ENCODE data around the gene CFAP74. TPM values are rescaled to one million over a fixed set of nuclear protein-coding genes. Genes with fewer than 3 reads are reported as not detected.
A peak's percentile ranks its signal among the peaks of the same experiment; 100 is the strongest.

Gene CFAP74
- total RNA-seq, 6 experiments from 2014 or later, result 0.16 to 3.5 (median 0.32) TPM; not detected in 1

GRCh38 chr1:1955621-1956094 is 47.9 kb downstream of the CFAP74 start:
- 78% methylated on average over 7 of the region's 14 CpGs for WGBS (ENCODE audit: insufficient coverage, low coverage, low lambda C conversion rate, missing lambda C conversion rate)
- DNase-seq (no peak), ATAC-seq (peak in 3 of 4 donors; percentile 37 to 46 (median 39))
- no peak overlapping the region for H3K4me3 ChIP-seq
- H3K36me3 ChIP-seq, result no peaks in the 10 kb centered on the region
- no peaks in the 10 kb centered on the region for H3K4me1 ChIP-seq
- intact Hi-C loops (cut with DNase I), result loop anchor here in 1 of 2 donors (5.0 kb wide), 1 partner anchor 87 kb away; no protein-coding TSS in a partner anchor
- H3K27me3 ChIP-seq, result no peaks in the 10 kb centered on the region
- H3K27ac ChIP-seq, result no peak overlapping the region
- no peak for TF ChIP-seq CTCF (IDR thresholded peaks at IDR 0.05)
- TF ChIP-seq POLR2A (IDR thresholded peaks at IDR 0.05), result no peak
- H3K9me3 ChIP-seq, result no peaks in the 10 kb centered on the region

- no peaks in the 10 kb centered on the region for H3K36me3 ChIP-seq
- DNase-seq (no peak), ATAC-seq (peak in 1 of 4 donors; percentile 28)
- no peak overlapping the region for H3K27ac ChIP-seq
- H3K27me3 ChIP-seq, result no peaks in the 10 kb centered on the region
- WGBS (ENCODE audit: insufficient coverage, low coverage, low lambda C conversion rate, missing lambda C conversion rate), result 67% methylated on average over 21 of the region's 46 CpGs
- H3K9me3 ChIP-seq, result no peaks in the 10 kb centered on the region
- H3K4me3 ChIP-seq, result no peak overlapping the region
- no peak for TF ChIP-seq POLR2A (IDR thresholded peaks at IDR 0.05)
- intact Hi-C loops (cut with DNase I), result loop anchor here in 1 of 2 donors (5.0 kb wide), 1 partner anchor 87 kb away; no protein-coding TSS in a partner anchor
- H3K4me1 ChIP-seq, result no peaks in the 10 kb centered on the region
Measured at GRCh38 chr1:1954831-1955441, 48.6 kb downstream of the CFAP74 start.

- DNase-seq, result no peak
Measured at GRCh38 chr1:1954015-1954414, 49.6 kb downstream of the CFAP74 start.

GRCh38 chr1:1950940-1951339 is 52.6 kb downstream of the CFAP74 start:
- DNase-seq, result no peak
- intact Hi-C loops (cut with DNase I), result no loop called here
- WGBS (ENCODE audit: insufficient coverage, low coverage, low lambda C conversion rate, missing lambda C conversion rate), result 68% methylated on average over 5 of the region's 5 CpGs

More at GRCh38 chr1:1954015-1954414, 49.6 kb downstream of the CFAP74 start:
- no peak for TF ChIP-seq POLR2A (IDR thresholded peaks at IDR 0.05)
- no peak for TF ChIP-seq CTCF (IDR thresholded peaks at IDR 0.05)
- Histone ChIP-seq H3K27me3 (no peaks in the 10 kb centered on the region), H3K9me3 (no peaks in the 10 kb centered on the region), H3K27ac (no peak overlapping the region), H3K36me3 (no peaks in the 10 kb centered on the region), H3K4me1 (no peaks in the 10 kb centered on the region), H3K4me3 (no peak overlapping the region)
- 100% methylated on average over 1 of the region's 9 CpGs for WGBS (ENCODE audit: insufficient coverage, low coverage, low lambda C conversion rate, missing lambda C conversion rate)
- ATAC-seq, result no peak
- intact Hi-C loops (cut with DNase I), result no loop called here

More at GRCh38 chr1:1950940-1951339, 52.6 kb downstream of the CFAP74 start:
- H3K4me1 ChIP-seq, result peaks cover 0 to 14% (median 7%) of the 10 kb centered on the region in 4 donors
- no peak overlapping the region for H3K27ac ChIP-seq
- no peak for ATAC-seq
- no peaks in the 10 kb centered on the region for H3K27me3 ChIP-seq
- H3K9me3 ChIP-seq, result no peaks in the 10 kb centered on the region
- H3K4me3 ChIP-seq, result no peak overlapping the region
- TF ChIP-seq CTCF (IDR thresholded peaks at IDR 0.05) (no peak), POLR2A (IDR thresholded peaks at IDR 0.05) (no peak)
- no peaks in the 10 kb centered on the region for H3K36me3 ChIP-seq
